H1 (cell line): Measurements from ENCODE around the gene TCERG1L. TPM values are rescaled to one million over a fixed set of nuclear protein-coding genes. Genes with fewer than 3 reads are reported as not detected.

Experiments
- CTCF ChIA-PET: fragments of 300-600 bp; sonication (Branson Sonifier 250); formaldehyde crosslinking; loops from one replicate; lab custom pipeline; 2021; ENCODE audit not compliant: partially characterized antibody; lab: Charles Lee
- POLR2A ChIA-PET: fragments of 300-600 bp; sonication (Branson Sonifier 250); formaldehyde crosslinking; loops from one replicate; lab custom pipeline; 2021; ENCODE audit warnings: inconsistent platforms; ENCODE audit not compliant: partially characterized antibody; lab: Charles Lee
- DNase-seq, 2 experiments: peaks; one replicate each; pipeline versions ENCODE4 v3.0.0 to v3.0.0-alpha.2; 2010 to 2022; ENCODE audit warnings: low spot score in 2 of 2, low read depth in 1 of 2, mixed read lengths in 1 of 2
- FAIRE-seq: peaks from 2 replicates; lab custom pipeline; 2011; peaks lifted over from hg19 to GRCh38; lab: Jason Lieb, UNC
- H2AFZ ChIP-seq: 2 replicates; pipeline ENCODE4 v1.8.1; 2012; ENCODE audit warnings: low read length, inconsistent platforms
- H2AK5ac ChIP-seq: 2 replicates; pipeline ENCODE4 v1.6.1; 2013; ENCODE audit warnings: low read depth, low read length
- H2BK120ac ChIP-seq: replicated peaks from 2 replicates; pipeline ENCODE3; 2013; ENCODE audit warnings: low read depth, low read length, inconsistent platforms
- H2BK12ac ChIP-seq: 2 replicates; pipeline ENCODE4 v1.6.1; 2013; ENCODE audit warnings: low read depth, low read length
- H2BK15ac ChIP-seq: 2 replicates; pipeline ENCODE4 v1.6.1; 2013; ENCODE audit warnings: low read length
- H2BK20ac ChIP-seq: 2 replicates; pipeline ENCODE4 v1.6.1; 2013; ENCODE audit warnings: low read length
- H2BK5ac ChIP-seq: 2 replicates; pipeline ENCODE4 v1.6.1; 2013; ENCODE audit warnings: low read depth, low read length
- H3K14ac ChIP-seq: 2 replicates; pipeline ENCODE4 v1.6.1; 2013; ENCODE audit warnings: inconsistent platforms; ENCODE audit not compliant: insufficient read length
- H3K18ac ChIP-seq: 2 replicates; pipeline ENCODE4 v1.6.1; 2013; ENCODE audit warnings: low read length; ENCODE audit errors: extremely low read depth
- H3K23ac ChIP-seq: 2 replicates; pipeline ENCODE4 v1.6.1; 2013; ENCODE audit warnings: inconsistent platforms; ENCODE audit not compliant: insufficient read length
- H3K23me2 ChIP-seq: 2 replicates; pipeline ENCODE4 v1.6.1; 2013; ENCODE audit warnings: low read depth, low read length
- H3K27ac ChIP-seq: 2 replicates; pipeline ENCODE4 v1.6.1; 2011; ENCODE audit warnings: low read depth, low read length, inconsistent platforms
- H3K27me3 ChIP-seq, 4 experiments: replicated peaks in 1 of 4; 1 replicate in 1 of 4; 2 replicates in 3 of 4; pipeline versions ENCODE4 v1.6.1 to v1.8.1; 2011 to 2013; ENCODE audit warnings: low read length in 3 of 4, mild to moderate bottlenecking in 3 of 4, inconsistent platforms in 2 of 4, mixed read lengths in 2 of 4, moderate library complexity in 1 of 4; ENCODE audit not compliant: control insufficient read depth in 3 of 4, insufficient read depth in 3 of 4; ENCODE audit errors: extremely low read depth in 1 of 4
- H3K36me3 ChIP-seq, 4 experiments: 2 replicates each; pipeline versions ENCODE4 v1.6.1 to v1.8.1; 2011 to 2013; ENCODE audit warnings: mild to moderate bottlenecking in 4 of 4, low read length in 3 of 4, moderate library complexity in 2 of 4, control low read depth in 1 of 4, inconsistent platforms in 1 of 4; ENCODE audit not compliant: insufficient read depth in 4 of 4, control insufficient read depth in 2 of 4
- H3K4ac ChIP-seq: replicated peaks from 2 replicates; pipeline ENCODE3; 2013; ENCODE audit warnings: low read length, low read depth, mixed read lengths, inconsistent platforms; ENCODE audit not compliant: insufficient read length
- H3K4me1 ChIP-seq, 4 experiments: replicated peaks in 1 of 4; 1 replicate in 1 of 4; 2 replicates in 3 of 4; pipeline versions ENCODE4 v1.6.1 to v1.8.1; 2011 to 2013; ENCODE audit warnings: low read length in 3 of 4, inconsistent platforms in 2 of 4, mixed read lengths in 1 of 4; ENCODE audit not compliant: insufficient read depth in 4 of 4, control insufficient read depth in 3 of 4
- H3K4me2 ChIP-seq, 2 experiments: 2 replicates each; pipeline versions ENCODE4 v1.6.1 to v1.8.1; 2011 to 2013; ENCODE audit warnings: low read depth in 2 of 2, low read length in 2 of 2, control low read depth in 1 of 2, inconsistent platforms in 1 of 2, mild to moderate bottlenecking in 1 of 2; ENCODE audit not compliant: insufficient read depth in 1 of 2
- H3K4me3 ChIP-seq, 4 experiments: fragments of 200-600, 300-600 bp in 1 of 4; sonication (generic), shearing (Covaris generic), sonication (Bioruptor Twin) in 1 of 4; 2 replicates each; pipeline versions ENCODE4 v1.5.1 to v1.8.1; 2011 to 2016; ENCODE audit warnings: low read length in 4 of 4, low read depth in 3 of 4, control low read depth in 2 of 4, inconsistent platforms in 2 of 4, mild to moderate bottlenecking in 2 of 4, mixed read lengths in 1 of 4, moderate library complexity in 1 of 4; ENCODE audit not compliant: insufficient read depth in 2 of 4; ENCODE audit errors: extremely low read depth in 1 of 4
- H3K56ac ChIP-seq: replicated peaks from 2 replicates; pipeline ENCODE3; 2013; ENCODE audit warnings: low read depth, mild to moderate bottlenecking, mixed read lengths, low read length, inconsistent platforms; ENCODE audit not compliant: insufficient read length
- H3K79me1 ChIP-seq: 2 replicates; pipeline ENCODE4 v1.6.1; 2013; ENCODE audit warnings: low read depth, low read length, control low read depth
- H3K79me2 ChIP-seq, 2 experiments: 2 replicates each; pipeline versions ENCODE4 v1.6.1 to v1.8.1; 2012 to 2013; ENCODE audit warnings: low read length in 2 of 2, mild to moderate bottlenecking in 2 of 2, inconsistent platforms in 1 of 2; ENCODE audit not compliant: insufficient read depth in 2 of 2, control insufficient read depth in 1 of 2
- H3K9ac ChIP-seq, 4 experiments: replicated peaks in 1 of 4; 1 replicate in 1 of 4; 2 replicates in 3 of 4; pipeline versions ENCODE4 v1.6.1 to v1.8.1; 2011 to 2013; ENCODE audit warnings: low read depth in 3 of 4, low read length in 3 of 4, control low read depth in 2 of 4, mild to moderate bottlenecking in 2 of 4, moderate library complexity in 2 of 4, inconsistent platforms in 1 of 4; ENCODE audit errors: extremely low read depth in 1 of 4
- H3K9me3 ChIP-seq, 2 experiments: 2 replicates each; pipeline versions ENCODE4 v1.6.1 to v1.8.1; 2012 to 2013; ENCODE audit warnings: mild to moderate bottlenecking in 2 of 2, moderate library complexity in 2 of 2, control low read depth in 1 of 2, inconsistent platforms in 1 of 2, low read depth in 1 of 2, low read length in 1 of 2, mixed read lengths in 1 of 2; ENCODE audit not compliant: insufficient read depth in 2 of 2
- H4K20me1 ChIP-seq, 2 experiments: replicated peaks in 1 of 2; 2 replicates each; pipeline versions ENCODE3 to v1.8.1; 2011 to 2013; ENCODE audit warnings: inconsistent platforms in 2 of 2, low read length in 2 of 2, mild to moderate bottlenecking in 1 of 2; ENCODE audit not compliant: insufficient read depth in 2 of 2, control insufficient read depth in 1 of 2
- H4K5ac ChIP-seq: 2 replicates; pipeline ENCODE4 v1.6.1; 2013; ENCODE audit warnings: low read length, low read depth, mixed read lengths, inconsistent platforms; ENCODE audit not compliant: insufficient read length
- H4K8ac ChIP-seq: 2 replicates; pipeline ENCODE4 v1.8.0; 2013; ENCODE audit warnings: mild to moderate bottlenecking, moderate library complexity, low read length, inconsistent platforms; ENCODE audit not compliant: insufficient read depth; ENCODE audit errors: extremely low read depth
- H4K91ac ChIP-seq: replicated peaks from 2 replicates; pipeline ENCODE3; 2013; ENCODE audit warnings: low read length, mixed read lengths, inconsistent platforms; ENCODE audit not compliant: insufficient read length
- BRCA1 ChIP-seq: IDR thresholded peaks from 2 replicates; pipeline ENCODE4 v1.6.1; 2012; ENCODE audit warnings: low read depth, low read length, improper control_type of control experiment
- CREB1 ChIP-seq: IDR thresholded peaks from 2 replicates; pipeline ENCODE4 v1.6.1; 2012; ENCODE audit warnings: inconsistent platforms
- GTF2F1 ChIP-seq: IDR thresholded peaks from 2 replicates; pipeline ENCODE4 v1.6.1; 2012; ENCODE audit warnings: low read depth, low read length, improper control_type of control experiment, borderline replicate concordance
- HDAC2 ChIP-seq, 2 experiments: fragments of 300-600 bp in 1 of 2; sonication (generic) in 1 of 2; IDR thresholded peaks; 2 replicates each; pipeline ENCODE4 v1.6.1; 2011 to 2012; ENCODE audit warnings: low read depth in 2 of 2, low read length in 2 of 2, mild to moderate bottlenecking in 2 of 2, moderate library complexity in 2 of 2, borderline replicate concordance in 1 of 2, inconsistent platforms in 1 of 2
- JUN ChIP-seq: IDR thresholded peaks from 2 replicates; pipeline ENCODE4 v1.6.1; 2011; ENCODE audit warnings: low read depth, mild to moderate bottlenecking, improper control_type of control experiment, low read length
- MAFK ChIP-seq: IDR thresholded peaks from 2 replicates; pipeline ENCODE4 v1.6.1; 2012; ENCODE audit warnings: low read depth, mild to moderate bottlenecking, improper control_type of control experiment, low read length
- PHF8 ChIP-seq: fragments of 200-600 bp; sonication (generic); conservative IDR thresholded peaks from 2 replicates; pipeline ENCODE4 v1.7.1; 2012; ENCODE audit warnings: low read depth, mild to moderate bottlenecking, inconsistent platforms, low read length, moderate library complexity
- POLR2AphosphoS5 ChIP-seq: IDR thresholded peaks from 2 replicates; pipeline ENCODE4 v1.6.1; 2011; ENCODE audit warnings: low read depth, low read length
- POU5F1 ChIP-seq: IDR thresholded peaks from 2 replicates; pipeline ENCODE4 v1.6.1; 2011; ENCODE audit warnings: low read depth, mild to moderate bottlenecking, low read length, moderate library complexity
- RBBP5 ChIP-seq: IDR thresholded peaks from 2 replicates; pipeline ENCODE4 v1.7.1; 2012; ENCODE audit warnings: low read depth, mild to moderate bottlenecking, inconsistent platforms, low read length, moderate library complexity, borderline replicate concordance
- RFX5 ChIP-seq: IDR thresholded peaks from 2 replicates; pipeline ENCODE4 v1.6.1; 2011; ENCODE audit warnings: low read depth, low read length, improper control_type of control experiment, borderline replicate concordance
- SIX5 ChIP-seq: IDR thresholded peaks from 2 replicates; pipeline ENCODE4 v1.6.1; 2011; ENCODE audit warnings: mild to moderate bottlenecking, low read depth, low read length
- SP2 ChIP-seq: IDR thresholded peaks from 2 replicates; pipeline ENCODE4 v1.6.1; 2012; ENCODE audit warnings: mild to moderate bottlenecking, low read length, inconsistent platforms
- TCF12 ChIP-seq: IDR thresholded peaks from 2 replicates; pipeline ENCODE4 v1.6.1; 2011; ENCODE audit warnings: low read depth, mild to moderate bottlenecking, low read length
- WGBS, 2 experiments: shearing (Covaris generic) in 1 of 2; methylation state at CpG; one replicate each; pipeline versions ENCODE4 v1.1.6 to v1.1.7; 2013 to 2015; ENCODE audit warnings: low lambda C conversion rate in 2 of 2, mixed read lengths in 2 of 2, inconsistent platforms in 1 of 2, low coverage in 1 of 2, missing lambda C conversion rate in 1 of 2; ENCODE audit not compliant: insufficient replicate concordance in 2 of 2, insufficient coverage in 1 of 2, insufficient read length in 1 of 2; ENCODE audit errors: extremely low coverage in 1 of 2, missing lambda C conversion rate in 1 of 2; 5-methylcytosine and 5-hydroxymethylcytosine counted together
- polyA plus RNA-seq, 7 experiments: library from polyadenylated mRNA; depleted of rRNA in 3 of 7; stranded (reverse) in 5 of 7; unstranded in 2 of 7; fragments of >200 nt in 5 of 7; fragments of 200-250 nt in 2 of 7; gene quantifications; 1 replicate in 5 of 7; 2 replicates in 1 of 7; 4 replicates in 1 of 7; pipeline versions ENCODE4 v1.2.1 to v1.2.3, GENCODE V29; 2011 to 2013; ENCODE audit warnings: missing spikeins in 2 of 7, mixed read lengths in 2 of 7
- total RNA-seq: library from RNA; stranded (reverse); fragmentation: NEBNext Ultra II Directional; extraction: Animal tissue kit (Norgen Biotek cat#: 25700); gene quantifications from 2 replicates; pipeline ENCODE4 v1.2.1, GENCODE V29; 2021
- TF ChIP-seq, protein P1 (sequence below): IDR thresholded peaks from 2 replicates; pipeline ENCODE4 v1.6.1; 2012; ENCODE audit warnings: inconsistent platforms

TCERG1L gene
- total and polyA plus RNA-seq, 2 of the 8 experiments (the other 6 are each of a cell fraction or from before 2014, with no cell fraction given), result 3.9 to 6.9 TPM

GRCh38 chr10:131279516-131279915 lies 32.0 kb downstream of the TCERG1L start:
- Histone ChIP-seq H2AK5ac (no peak overlapping the region), H3K27me3 (no peaks in the 10 kb centered on the region), H3K36me3 (no peaks in the 10 kb centered on the region), H3K56ac (no peak overlapping the region), H3K27ac (no peak overlapping the region), H3K79me2 (no peaks in the 10 kb centered on the region), H2AFZ (no peak overlapping the region), H2BK120ac (no peak overlapping the region), H4K8ac (no peak overlapping the region), H2BK20ac (no peak overlapping the region), H3K23me2 (no peaks in the 10 kb centered on the region), H3K4me1 (no peaks in the 10 kb centered on the region; a peak in 2 of 7 replicates), H3K79me1 (no peaks in the 10 kb centered on the region), H2BK12ac (no peak overlapping the region), H4K20me1 (no peaks in the 10 kb centered on the region), H4K91ac (no peak overlapping the region), H3K9ac (no peak overlapping the region), H3K4me2 (no peak overlapping the region), H3K4ac (no peak overlapping the region), H3K18ac (no peak overlapping the region), H3K23ac (no peak overlapping the region), H3K14ac (no peak overlapping the region), H3K9me3 (no peaks in the 10 kb centered on the region), H4K5ac (no peak overlapping the region), H3K4me3 (no peak overlapping the region), H2BK5ac (no peak overlapping the region), H2BK15ac (no peak overlapping the region)
- FAIRE-seq (no peak), DNase-seq (no peak)
- ChIA-PET POLR2A (no interaction called here), CTCF (interaction anchor here (1.5 kb wide), 1 partner anchor 38 kb away, joined by 3 read pairs; no protein-coding TSS in a partner anchor)
- 85% methylated on average over 9 of the region's 9 CpGs; no CpG with 5 or more reads in 1 of the 2 experiments for WGBS, 2 experiments
- no peak for TF ChIP-seq PHF8
- TF ChIP-seq RFX5, result no peak
- TF ChIP-seq MAFK, result no peak
- no peak for TF ChIP-seq TCF12
- TF ChIP-seq RBBP5, result no peak
- TF ChIP-seq SP2, result no peak
- no peak for TF ChIP-seq JUN
- TF ChIP-seq CREB1, result no peak
- TF ChIP-seq, protein P1, sequence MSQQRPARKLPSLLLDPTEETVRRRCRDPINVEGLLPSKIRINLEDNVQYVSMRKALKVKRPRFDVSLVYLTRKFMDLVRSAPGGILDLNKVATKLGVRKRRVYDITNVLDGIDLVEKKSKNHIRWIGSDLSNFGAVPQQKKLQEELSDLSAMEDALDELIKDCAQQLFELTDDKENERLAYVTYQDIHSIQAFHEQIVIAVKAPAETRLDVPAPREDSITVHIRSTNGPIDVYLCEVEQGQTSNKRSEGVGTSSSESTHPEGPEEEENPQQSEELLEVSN, result no peak
- no peak for TF ChIP-seq BRCA1
- TF ChIP-seq GTF2F1, result no peak
- no peak for TF ChIP-seq HDAC2 (IDR thresholded peaks at IDR 0.05; ENCODE audit: borderline replicate concordance in 1 of 2, low read depth in 2 of 2, low read length in 2 of 2)
- TF ChIP-seq SIX5, result no peak
- no peak for TF ChIP-seq POU5F1
- TF ChIP-seq POLR2AphosphoS5, result no peak
